CD4-positive, alpha-beta T cell treated with Interleukin-1 beta for 1 hour (primary cell): ENCODE results near the gene PPCS.

Source experiments
- DNase-seq, 2 donors: peaks; one replicate each; pipeline ENCODE4 v3.0.0-alpha.2; 2020 to 2022

The PPCS gene

DNA sequence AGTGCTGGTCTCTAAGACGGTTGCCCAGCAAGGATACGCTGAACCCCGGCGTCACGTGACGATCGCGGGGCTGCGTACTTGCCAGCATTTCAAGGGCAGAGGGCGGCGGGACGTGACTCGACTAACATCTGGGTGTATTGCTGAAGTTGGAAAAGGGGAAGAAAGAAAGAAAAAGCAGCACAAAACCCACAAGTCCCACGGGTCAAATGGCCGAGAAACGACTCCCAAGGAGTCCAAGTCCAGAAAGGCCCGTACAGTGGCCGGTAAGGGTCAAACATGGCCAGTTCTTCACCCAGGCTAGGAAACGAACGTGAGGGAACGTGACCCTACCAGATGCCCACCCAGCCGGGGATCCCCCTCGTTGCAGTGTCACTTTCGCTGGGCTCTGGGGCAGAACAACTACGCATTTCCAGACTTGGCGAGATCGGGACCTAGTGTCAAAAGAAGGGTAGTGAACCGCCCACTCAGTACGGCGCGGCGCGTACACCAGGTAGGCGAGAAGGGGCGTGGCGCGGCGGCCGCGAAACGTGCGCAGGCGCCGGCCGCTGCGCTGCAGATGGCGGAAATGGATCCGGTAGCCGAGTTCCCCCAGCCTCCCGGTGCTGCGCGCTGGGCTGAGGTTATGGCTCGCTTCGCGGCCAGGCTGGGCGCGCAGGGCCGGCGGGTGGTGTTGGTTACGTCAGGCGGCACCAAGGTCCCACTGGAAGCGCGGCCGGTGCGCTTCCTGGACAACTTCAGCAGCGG is at the start of gene PPCS, which contains the start of gene ZMYND12:
TSS of gene PPCS (plus strand) at position 534 of the 744 bp plus-strand sequence. CDS start at position 557, 23 bp downstream.
TSS of gene ZMYND12 (minus strand) at position 13 of the 744 bp plus-strand sequence. CDS start 25 bp downstream, outside the sequence.
- peak; percentile 91 for DNase-seq

DNA sequence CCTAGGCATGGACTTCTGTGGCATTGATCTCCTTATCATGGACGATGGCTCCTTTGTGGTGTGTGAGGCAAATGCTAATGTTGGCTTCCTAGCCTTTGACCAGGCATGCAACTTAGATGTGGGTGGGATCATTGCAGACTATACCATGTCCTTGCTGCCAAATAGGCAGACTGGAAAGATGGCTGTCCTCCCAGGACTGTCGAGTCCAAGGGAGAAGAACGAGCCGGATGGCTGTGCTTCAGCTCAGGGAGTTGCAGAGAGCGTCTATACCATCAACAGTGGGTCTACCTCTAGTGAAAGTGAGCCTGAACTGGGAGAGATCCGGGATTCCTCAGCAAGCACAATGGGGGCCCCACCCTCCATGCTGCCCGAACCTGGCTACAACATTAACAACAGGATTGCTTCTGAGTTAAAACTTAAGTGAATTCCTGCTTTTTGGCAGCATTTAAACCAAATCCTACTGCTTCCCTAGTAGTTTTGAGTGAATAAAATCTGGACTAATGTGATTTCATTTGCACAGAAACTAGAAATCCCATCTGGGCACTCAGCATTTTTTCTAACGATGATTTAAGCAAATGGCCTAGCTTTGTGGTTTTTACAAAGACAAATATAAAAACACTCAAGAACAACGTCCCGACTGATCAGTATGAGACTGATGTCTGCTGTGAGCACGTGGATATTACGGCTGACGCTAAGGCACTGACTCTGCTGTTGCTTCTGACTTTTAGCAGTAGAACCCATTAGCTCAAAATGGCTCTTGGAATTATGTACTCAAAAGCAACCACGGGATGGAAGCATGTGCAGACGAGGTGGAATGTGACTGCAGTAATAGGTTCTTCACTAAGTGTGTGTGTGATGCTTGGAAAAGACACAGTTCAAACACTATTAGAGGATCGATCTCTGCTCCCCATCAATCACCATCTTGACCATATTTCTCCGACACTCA is 41.5 kb upstream of the PPCS start:
- no peak for DNase-seq

DNA sequence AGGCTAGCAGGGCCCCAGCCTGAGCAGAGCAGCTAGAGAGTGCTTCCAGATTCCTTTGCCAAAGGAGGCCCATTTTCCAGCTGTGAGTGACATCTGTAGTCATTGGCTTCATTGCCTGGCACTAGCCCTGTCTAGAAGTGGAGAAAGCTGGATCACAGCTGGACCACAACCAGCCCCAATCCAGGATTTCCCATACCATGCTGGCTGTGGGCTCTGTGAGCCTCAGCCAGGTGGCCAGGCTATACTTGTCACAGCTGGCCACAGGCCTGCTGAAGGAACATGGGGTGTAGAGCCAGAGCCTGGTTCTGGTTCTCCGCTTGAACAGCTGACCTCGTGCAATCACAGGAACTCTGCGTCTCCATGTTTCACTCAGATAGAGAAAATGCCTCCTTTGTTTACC is 39.2 kb upstream of the PPCS start:
- no peak for DNase-seq

DNA sequence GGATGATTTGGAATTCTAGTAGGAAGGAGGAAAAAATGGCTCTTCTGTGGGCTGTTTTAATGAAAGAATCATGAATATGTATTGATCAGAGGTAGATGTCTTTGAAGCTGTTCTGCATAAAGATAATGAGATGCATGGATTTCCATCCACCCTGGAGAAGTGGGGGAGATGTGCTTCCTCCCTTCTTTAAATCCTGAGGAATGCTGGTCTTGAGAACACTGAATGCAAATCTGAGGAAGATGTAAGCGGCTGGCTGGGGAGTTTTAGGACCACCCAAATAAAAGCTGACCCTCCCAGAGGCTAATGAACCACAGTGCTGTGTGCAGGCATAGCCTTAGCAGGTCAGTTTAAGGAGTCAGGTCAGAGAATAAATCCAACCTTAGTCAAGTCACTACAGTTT is 37.8 kb upstream of the PPCS start:
- DNase-seq, result no peak

DNA sequence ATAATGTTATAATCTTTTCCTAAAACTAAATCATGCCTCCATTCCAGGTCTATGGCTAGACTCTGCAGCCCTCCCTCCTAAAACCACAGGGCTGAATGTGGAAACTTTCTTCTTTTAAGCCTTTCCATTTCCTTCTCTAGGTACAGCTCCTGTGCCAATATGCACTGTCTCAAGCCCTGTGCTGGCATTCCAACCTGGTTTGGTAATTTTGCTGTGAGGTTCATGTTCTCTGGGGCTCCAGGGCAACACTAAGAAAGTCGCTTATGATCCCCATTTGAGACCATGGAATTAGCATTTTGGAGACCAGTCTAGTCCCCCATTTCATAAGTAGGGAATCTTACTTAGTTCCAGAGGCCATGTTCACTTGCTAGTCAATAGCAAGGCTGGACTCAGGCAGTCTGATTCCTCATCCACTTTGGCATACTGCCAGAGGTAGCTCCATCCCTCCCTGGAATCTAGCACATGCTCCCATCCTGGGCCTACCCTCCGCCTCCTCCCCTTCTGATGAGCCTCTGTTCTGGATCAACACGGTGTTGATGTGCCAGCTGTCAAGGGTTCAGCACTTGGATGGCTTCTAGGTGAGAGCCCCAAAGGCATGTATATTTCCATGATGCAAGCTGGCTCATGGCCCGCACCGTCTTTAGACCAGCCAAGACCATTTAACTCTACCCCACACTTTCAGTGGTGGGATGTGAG is 37.1 kb upstream of the PPCS start:
- no peak for DNase-seq

DNA sequence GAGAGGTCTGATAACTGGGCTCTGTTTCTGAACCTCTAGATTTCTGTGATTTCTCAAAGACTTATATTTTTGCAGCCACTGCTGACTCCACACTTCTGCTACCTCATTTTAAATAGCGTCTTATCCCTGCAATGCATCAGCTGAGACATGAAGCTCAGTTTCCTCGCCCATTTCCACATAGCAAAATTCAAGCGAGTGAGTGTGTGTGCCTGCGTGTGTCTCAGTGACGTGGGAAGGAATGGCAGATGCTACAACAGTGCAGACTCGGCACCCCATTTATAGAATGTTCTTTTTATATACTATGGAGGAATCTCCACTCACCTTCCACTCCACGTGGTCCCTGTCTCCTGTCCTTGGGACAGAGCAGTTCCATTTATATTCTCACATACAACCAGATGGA is 36.2 kb upstream of the PPCS start:
- DNase-seq, result no peak

DNA sequence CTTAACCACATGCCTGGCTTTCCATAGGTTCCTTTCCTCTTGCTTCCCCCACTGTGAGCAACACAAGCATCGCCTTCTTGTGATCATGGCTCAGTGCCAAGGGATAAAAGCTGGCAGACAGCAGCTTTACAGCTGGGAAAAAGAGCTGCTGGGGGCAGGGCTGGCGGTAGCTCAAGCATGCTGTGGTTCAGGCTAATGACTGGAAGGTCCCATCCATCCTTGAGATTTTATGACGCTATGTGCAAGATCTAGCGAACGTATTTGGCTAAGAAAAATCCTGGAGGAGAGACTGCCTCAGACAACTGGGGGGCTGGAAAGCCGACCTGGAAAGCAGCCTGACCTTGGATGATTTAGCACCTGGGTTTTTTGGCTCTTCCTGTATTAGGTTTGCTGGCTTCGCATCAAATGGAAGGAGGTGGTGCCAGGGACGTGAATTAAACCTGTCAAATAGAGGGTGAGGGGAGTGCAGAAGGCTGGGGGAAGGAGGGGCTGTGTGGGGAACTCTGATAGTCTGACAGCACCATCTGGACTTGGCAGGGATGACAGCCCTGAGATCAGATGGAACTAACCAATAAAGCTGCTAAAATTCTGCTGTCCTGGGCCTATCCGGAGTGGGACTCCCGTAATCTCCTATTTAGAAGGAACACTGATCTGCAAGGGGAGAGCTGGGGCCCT is 35.3 kb upstream of the PPCS start:
- no peak for DNase-seq

DNA sequence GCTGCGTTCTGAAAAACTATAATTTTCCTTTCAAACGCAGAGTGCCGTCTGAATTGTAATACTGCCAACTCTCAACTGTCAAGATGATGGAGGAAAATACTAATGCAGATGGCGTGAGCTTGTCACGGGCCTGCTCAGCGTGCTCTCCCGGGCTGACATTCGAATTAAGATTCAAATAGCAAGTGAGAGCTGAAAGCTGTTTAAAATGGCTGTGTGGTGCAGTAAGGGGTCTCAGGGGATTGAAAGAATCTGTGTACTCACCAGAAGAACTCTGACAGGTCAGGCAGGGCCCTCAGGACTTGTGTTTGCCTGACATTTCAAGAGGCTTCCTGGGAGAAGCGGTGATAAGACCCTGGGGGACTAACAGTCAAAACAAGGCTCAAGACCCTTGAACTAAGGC is 33.6 kb upstream of the PPCS start:
- DNase-seq, result no peak

DNA sequence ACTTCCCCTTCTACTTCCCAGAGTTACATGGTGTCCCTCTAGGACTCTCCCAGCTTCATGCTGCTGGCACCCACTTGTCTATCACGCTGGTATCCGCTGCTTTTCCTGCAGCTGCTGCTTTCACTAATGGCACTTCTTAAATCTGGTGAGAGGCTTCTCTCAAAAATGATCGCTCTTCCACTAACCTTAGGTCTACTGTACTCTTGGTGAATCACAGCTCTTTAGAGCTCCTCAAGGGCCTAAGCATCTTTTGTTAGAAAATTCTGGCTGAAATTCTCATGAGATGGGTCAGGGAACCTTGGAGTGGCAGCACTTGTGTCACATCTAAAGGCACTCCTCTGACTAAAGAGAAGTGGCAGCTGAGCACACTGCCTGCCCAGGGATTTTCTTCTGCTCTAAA is 32.7 kb upstream of the PPCS start:
- no peak for DNase-seq

DNA sequence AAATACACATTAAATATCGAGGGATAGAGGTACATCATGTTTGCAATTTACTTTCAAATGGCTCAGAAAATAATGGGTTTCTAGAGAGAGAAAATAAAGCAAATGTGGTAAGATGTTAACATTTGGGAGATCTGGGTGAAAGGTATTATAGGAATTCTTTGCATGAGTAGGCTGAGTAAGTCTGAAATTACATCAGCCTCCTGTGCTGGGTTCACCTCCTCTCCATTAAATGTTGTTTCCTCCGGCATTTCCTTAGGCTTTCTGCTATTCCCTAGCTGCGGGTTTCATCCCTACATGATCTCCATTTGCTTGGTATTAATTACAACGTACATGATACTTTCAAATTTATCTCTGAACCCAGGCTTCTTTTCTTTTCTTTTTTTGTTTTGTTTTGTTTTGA is 32.1 kb upstream of the PPCS start:
- no peak for DNase-seq

DNA sequence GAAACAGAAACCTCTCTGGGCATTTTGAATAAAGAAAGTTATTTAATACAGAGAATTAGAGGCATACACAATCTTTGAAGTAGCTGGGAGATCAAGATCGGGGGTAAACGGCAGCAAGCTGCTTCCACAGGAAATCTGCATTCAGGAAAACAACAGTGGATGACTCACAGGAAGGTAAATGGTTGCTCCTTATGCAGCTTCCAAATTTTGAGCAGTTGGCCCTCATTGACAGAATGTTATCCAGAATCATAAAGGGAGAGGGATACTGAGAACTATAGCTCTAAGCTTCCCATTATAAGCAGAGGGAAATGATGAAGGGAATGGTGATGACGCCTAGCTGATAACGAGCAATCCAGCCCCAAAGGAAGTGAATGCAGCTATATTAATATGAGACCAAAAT is 29.1 kb upstream of the PPCS start:
- DNase-seq, result no peak

DNA sequence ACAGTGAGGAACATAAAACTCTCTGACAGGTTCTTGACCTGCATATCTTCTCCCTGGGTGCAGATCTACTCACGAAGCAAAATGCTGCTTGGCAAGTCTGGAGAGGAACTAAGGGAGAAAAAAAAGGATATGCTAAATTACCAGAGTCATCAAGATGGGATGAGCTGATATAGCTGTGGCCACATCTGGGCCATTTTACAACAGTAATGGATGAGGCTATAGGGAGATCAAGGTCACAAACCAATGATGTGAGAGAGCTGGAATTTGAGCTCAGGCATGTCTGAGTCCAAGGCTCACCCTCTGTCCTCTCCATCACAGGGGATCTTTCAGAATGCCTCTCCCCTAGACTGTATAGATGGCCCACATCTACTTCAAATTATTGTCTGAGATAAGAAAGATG is 26.7 kb upstream of the PPCS start:
- DNase-seq, result no peak

DNA sequence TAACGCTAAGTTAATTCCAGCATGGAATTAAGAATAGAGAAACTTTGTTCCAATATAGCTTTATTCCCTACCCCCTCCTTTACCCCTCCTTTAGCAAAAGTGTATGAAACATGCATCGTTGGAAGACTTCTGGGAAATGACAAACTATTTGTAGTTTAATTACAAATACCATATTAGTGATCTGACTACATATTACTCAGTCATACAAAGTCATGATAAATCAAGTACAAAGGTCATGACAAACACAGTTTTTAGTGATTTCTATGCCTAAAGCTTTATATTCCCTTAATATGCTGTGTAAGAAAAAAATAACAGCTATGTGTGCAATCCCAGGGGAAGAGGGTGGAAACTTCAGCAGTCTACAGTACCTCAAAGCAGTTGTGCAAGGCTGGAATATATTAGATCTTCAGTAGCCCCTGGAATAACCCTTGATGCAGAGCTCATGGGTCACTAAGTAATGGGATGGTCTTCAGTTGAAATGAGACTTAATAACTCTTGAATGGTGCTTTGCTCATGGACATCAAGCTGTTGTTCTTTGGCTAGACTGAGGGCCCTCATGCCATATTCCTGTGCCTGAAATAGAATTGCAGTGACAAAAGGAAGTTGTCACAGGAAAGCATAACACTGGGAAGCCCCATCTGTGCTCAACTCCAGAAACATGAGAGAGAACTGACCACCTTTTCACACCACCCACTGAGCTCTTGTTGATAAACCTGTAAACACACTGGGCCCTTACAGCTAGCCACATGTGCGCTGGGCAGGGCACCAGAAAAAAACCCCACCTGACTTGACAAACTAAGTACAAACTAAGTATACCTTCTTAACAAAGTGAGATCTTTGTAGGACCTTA is 25.8 kb upstream of the PPCS start:
- no peak for DNase-seq

DNA sequence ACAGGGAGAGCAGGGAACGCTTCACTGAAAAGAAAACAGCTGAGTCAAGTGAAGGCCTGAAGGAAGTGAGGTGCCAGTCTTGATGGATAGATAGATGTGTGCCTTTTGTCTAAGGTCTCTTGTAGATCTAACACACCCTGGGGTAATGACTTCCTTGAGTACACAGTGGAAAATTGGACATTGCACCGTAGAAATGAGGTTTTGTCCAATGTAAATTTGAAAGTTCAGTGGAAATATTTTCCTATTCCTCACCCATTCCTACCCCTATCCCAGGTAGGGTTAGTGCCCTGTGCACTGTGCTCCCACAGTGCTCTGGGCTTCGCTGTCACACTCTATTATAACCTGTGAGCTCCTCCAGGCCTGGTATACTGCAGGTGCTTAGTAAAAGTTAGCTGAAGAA is 24.8 kb upstream of the PPCS start:
- no peak for DNase-seq

DNA sequence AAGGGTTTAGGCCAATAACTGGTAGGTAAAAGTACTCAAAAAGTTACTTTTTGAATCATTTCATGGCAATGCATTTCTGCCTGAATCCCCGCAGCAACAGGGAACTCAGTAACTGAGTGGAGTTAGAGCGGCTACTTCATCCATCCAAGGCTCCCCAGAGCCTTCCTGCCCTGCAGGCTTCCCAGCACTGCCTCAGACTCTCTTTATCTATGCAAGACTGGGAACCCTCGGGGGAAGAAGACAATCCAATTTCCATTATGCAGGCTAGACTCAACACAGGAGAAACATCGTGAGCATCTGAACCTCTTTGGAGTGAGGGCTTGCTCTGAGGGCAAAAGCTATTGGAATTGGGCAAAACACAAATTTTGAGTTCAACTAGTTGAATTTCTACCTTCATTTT is 23.6 kb upstream of the PPCS start:
- DNase-seq, result no peak

DNA sequence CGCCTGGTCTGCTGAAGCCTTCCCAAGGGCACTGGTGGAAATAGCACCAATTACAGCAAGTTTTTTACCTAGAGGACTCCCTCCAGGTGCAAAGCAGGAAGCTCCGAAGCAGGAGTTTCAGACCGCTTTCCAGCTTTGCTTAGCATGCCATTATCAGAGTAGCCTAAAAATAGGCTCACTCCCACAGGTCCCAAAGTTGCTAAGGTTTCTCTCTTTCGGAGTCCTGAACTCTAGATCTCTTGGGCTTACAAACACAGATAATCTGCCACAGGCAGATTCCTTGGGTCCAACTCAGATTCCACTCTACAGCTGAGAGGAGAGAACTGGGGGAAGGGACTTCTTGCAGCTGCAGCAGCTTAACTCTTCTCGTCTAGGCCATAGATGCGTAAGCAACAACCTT is 23.0 kb upstream of the PPCS start:
- DNase-seq, result no peak

DNA sequence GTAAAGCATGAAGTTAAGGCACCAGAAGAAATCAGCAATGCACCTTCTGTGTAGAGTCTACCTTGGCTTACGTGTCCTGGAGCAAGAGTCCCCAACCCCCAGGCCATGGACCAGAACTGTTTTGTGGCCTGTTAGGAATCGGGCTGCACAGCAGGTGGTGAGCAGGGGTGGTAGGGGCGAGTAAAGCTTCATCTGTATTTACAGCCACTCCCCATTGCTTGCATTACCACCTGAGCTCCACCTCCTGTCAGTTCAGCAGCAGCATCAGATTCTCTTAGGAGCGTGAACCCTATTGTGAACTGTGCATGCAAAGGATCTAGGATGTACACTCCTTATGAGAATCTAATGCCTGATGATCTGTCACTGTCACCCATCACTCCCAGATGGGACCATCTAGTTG is 22.0 kb upstream of the PPCS start:
- DNase-seq, result no peak

DNA sequence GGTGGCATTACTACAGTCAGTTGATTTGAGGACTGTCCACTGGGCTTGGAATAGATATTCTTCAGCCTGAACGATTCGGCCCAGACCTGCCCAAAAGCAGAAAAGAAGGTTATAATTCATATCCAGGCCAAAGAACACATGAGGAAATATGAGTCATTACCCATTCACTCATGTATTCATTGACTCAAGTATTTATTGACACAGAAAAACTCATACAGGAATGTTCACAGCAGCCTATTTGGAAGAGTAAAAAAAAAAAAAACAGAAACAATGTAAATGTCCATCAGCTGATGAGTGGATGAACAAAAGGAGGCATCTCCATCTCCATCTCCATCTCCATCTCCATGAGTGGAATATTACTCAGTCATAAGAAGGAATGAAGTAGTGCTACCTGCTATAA is 16.4 kb upstream of the PPCS start:
- no peak for DNase-seq

DNA sequence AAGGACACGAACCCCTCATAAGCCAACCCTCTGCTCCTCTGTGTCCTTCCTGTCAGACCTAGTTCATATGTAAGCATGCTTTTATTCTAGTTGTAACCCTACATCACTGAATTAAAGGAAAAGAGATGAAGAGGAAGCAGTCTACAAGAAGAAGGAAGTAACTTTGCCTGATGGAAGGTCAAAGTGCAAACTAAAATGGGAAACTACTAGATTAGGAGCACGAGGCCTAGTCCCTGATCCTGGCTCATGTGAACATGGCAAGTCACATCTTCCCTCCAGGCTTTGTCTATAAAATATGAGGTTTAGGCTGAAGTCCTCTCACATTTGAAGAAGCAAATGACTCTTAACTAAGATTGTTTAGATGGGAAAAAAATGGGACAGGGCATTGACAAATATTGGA is 13.7 kb upstream of the PPCS start:
- DNase-seq, result no peak

DNA sequence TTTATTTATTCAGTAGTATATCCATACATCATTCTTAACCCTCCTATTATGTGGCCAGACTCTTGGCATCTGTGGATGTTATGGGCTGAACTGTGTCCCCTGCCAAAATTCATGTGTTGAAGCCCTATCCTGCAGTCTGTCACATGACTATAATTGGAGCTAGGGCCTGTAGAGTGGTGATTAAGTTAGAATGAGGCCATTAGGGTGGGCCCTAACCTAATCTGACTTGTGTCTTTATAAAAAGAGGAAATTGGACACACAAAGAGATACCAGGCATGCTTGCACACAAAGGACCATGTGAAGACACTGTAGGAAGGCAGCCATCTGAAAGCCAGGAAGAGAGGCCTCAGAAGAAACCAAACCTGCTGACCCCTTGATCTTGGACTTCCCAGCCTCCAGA is 7.1 kb upstream of the PPCS start:
- DNase-seq, result no peak

DNA sequence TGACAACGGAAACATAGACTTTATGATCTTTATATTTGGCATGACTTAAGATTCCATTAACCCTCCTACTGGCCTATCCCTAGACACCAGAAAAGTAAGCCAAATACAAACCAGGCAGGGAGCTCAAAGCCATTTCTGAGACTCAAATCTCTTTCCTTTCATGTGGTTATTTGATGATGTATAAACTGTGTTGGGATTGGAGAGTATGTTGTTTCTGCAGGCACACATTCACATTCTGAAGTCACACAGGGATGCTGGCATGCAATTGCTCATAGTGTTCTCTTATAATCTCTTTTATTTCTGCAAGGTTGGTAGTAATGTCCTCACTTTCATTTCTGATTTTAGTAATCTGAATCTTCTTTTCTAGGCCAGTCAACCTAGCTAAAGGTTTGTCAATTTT is 6.3 kb upstream of the PPCS start:
- DNase-seq, result no peak

DNA sequence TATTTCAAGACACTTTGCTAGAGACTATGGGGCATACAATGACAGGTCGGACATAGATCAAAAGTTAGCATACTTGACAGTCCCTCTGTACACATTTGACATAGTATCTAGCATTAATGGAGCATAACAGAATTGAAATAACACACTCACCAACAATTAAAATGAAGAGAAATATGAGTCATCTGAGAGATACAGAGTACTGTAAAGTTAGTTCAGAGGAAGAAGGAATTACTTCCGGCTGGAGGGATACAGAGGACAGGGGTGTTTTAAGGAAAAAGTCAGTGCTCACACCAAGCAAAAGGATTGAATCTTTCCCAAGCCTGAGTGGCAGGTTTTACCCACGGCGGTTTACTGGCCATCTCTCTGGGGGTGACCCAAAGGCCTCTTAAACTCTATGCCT is 3.0 kb upstream of the PPCS start:
- no peak for DNase-seq
